Smooth muscle cell (in vitro differentiated cells): ENCODE data around the gene EVA1A. TPM values are rescaled to one million over a fixed set of nuclear protein-coding genes. Genes with fewer than 3 reads are reported as not detected.

Source experiments
- DNase-seq: peaks from one replicate; lab custom pipeline; 2025; ENCODE audit not compliant: unreplicated experiment; lab: John Stamatoyannopoulos, UW
- H2AFZ ChIP-seq: fragments of 200-600 bp; sonication (generic); 2 replicates; pipeline ENCODE4 v1.6.0; 2016; ENCODE audit warnings: antibody characterized with exemption, low read depth, mild to moderate bottlenecking
- H3F3A ChIP-seq: fragments of 200-600 bp; sonication (generic); 2 replicates; pipeline ENCODE4 v1.6.0; 2017; ENCODE audit warnings: antibody characterized with exemption, low read depth
- H3K27ac ChIP-seq: fragments of 200-600 bp; sonication (generic); 2 replicates; pipeline ENCODE4 v1.5.1; 2016; ENCODE audit warnings: low read depth, mild to moderate bottlenecking
- H3K27me3 ChIP-seq: fragments of 200-600 bp; sonication (generic); 2 replicates; pipeline ENCODE4 v1.6.1; 2016; ENCODE audit warnings: low read depth, mild to moderate bottlenecking
- H3K36me3 ChIP-seq: fragments of 200-600 bp; sonication (generic); 2 replicates; pipeline ENCODE4 v1.5.1; 2016; ENCODE audit warnings: low read depth
- H3K4me1 ChIP-seq: fragments of 200-600 bp; sonication (generic); 2 replicates; pipeline ENCODE4 v1.5.1; 2016; ENCODE audit warnings: low read depth
- H3K4me2 ChIP-seq: fragments of 200-600 bp; sonication (generic); 2 replicates; pipeline ENCODE4 v1.6.0; 2016; ENCODE audit warnings: mild to moderate bottlenecking
- H3K4me3 ChIP-seq: fragments of 200-600 bp; sonication (generic); 2 replicates; pipeline ENCODE4 v1.5.1; 2016; ENCODE audit warnings: mild to moderate bottlenecking
- H3K79me2 ChIP-seq: fragments of 200-600 bp; sonication (generic); 2 replicates; pipeline ENCODE4 v1.6.0; 2016; ENCODE audit warnings: low read depth, mild to moderate bottlenecking
- H3K9ac ChIP-seq: fragments of 200-600 bp; sonication (generic); 2 replicates; pipeline ENCODE4 v1.6.0; 2016; ENCODE audit warnings: low read depth
- H3K9me3 ChIP-seq: fragments of 200-600 bp; sonication (generic); replicated peaks from 2 replicates; pipeline ENCODE4 v1.5.1; 2016; ENCODE audit warnings: low read depth
- H4K20me1 ChIP-seq: fragments of 200-600 bp; sonication (generic); 2 replicates; pipeline ENCODE4 v1.6.0; 2016; ENCODE audit warnings: low read depth
- WGBS: methylation state at CpG from one replicate; pipeline ENCODE4 v1.1.7; 2016; ENCODE audit warnings: low lambda C conversion rate; 5-methylcytosine and 5-hydroxymethylcytosine counted together
- polyA plus RNA-seq: library from polyadenylated mRNA; unstranded; fragments of >200 nt; fragmentation: Nextera tagmentation; extraction: Ambion mirVana; gene quantifications from 2 replicates; pipeline ENCODE4 v1.2.1, GENCODE V29; 2016
- total RNA-seq: library from RNA; depleted of rRNA; stranded (reverse); fragments of >200 nt; gene quantifications from 2 replicates; pipeline ENCODE4 v1.2.3, GENCODE V29; 2014
- TF ChIP-seq, protein P1 (sequence below): fragments of 200-600 bp; sonication (generic); IDR thresholded peaks from 2 replicates; pipeline ENCODE4 v1.5.1; 2017; ENCODE audit warnings: borderline replicate concordance, mild to moderate bottlenecking, antibody characterized with exemption; ENCODE audit not compliant: insufficient read depth, poor library complexity, severe bottlenecking

Gene EVA1A
- total and polyA plus RNA-seq, 2 experiments from 2014 or later = 84.1 to 89.2 TPM

GRCh38 chr2:75549401-75550253 is 11.1 kb downstream of the EVA1A start:
- Histone ChIP-seq H3K79me2 (peaks cover 14% of the 10 kb centered on the region), H4K20me1 (peaks cover 81% of the 10 kb centered on the region), H3K4me3 (no peak overlapping the region), H3K4me2 (no peak overlapping the region), H3K36me3 (no peaks in the 10 kb centered on the region), H3K9me3 (no peaks in the 10 kb centered on the region), H3K27ac (no peak overlapping the region), H3K4me1 (no peaks in the 10 kb centered on the region), H3F3A (no peaks in the 10 kb centered on the region), H3K27me3 (no peaks in the 10 kb centered on the region), H3K9ac (no peak overlapping the region), H2AFZ (no peak overlapping the region)
- TF ChIP-seq, protein P1, sequence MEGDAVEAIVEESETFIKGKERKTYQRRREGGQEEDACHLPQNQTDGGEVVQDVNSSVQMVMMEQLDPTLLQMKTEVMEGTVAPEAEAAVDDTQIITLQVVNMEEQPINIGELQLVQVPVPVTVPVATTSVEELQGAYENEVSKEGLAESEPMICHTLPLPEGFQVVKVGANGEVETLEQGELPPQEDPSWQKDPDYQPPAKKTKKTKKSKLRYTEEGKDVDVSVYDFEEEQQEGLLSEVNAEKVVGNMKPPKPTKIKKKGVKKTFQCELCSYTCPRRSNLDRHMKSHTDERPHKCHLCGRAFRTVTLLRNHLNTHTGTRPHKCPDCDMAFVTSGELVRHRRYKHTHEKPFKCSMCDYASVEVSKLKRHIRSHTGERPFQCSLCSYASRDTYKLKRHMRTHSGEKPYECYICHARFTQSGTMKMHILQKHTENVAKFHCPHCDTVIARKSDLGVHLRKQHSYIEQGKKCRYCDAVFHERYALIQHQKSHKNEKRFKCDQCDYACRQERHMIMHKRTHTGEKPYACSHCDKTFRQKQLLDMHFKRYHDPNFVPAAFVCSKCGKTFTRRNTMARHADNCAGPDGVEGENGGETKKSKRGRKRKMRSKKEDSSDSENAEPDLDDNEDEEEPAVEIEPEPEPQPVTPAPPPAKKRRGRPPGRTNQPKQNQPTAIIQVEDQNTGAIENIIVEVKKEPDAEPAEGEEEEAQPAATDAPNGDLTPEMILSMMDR = no peak
- no peak for DNase-seq
- 88% methylated on average over 2 of the region's 2 CpGs for WGBS

GRCh38 chr2:75548036-75548573 is 12.6 kb downstream of the EVA1A start:
- no peak overlapping the region for H3K4me3 ChIP-seq
- no peaks in the 10 kb centered on the region for H3K36me3 ChIP-seq
- peak overlapping the region; percentile 65 for H3K27ac ChIP-seq
- no peak overlapping the region for H2AFZ ChIP-seq
- H3K9ac ChIP-seq = no peak overlapping the region
- no peak overlapping the region for H3K4me2 ChIP-seq
- H3F3A ChIP-seq = no peaks in the 10 kb centered on the region
- peaks cover 80% of the 10 kb centered on the region for H4K20me1 ChIP-seq
- H3K27me3 ChIP-seq = no peaks in the 10 kb centered on the region
- DNase-seq = no peak
- peaks cover 20% of the 10 kb centered on the region for H3K79me2 ChIP-seq
- WGBS = 56% methylated on average over 2 of the region's 2 CpGs
- no peaks in the 10 kb centered on the region for H3K4me1 ChIP-seq
- no peaks in the 10 kb centered on the region for H3K9me3 ChIP-seq
- TF ChIP-seq, protein P1 = no peak

DNA sequence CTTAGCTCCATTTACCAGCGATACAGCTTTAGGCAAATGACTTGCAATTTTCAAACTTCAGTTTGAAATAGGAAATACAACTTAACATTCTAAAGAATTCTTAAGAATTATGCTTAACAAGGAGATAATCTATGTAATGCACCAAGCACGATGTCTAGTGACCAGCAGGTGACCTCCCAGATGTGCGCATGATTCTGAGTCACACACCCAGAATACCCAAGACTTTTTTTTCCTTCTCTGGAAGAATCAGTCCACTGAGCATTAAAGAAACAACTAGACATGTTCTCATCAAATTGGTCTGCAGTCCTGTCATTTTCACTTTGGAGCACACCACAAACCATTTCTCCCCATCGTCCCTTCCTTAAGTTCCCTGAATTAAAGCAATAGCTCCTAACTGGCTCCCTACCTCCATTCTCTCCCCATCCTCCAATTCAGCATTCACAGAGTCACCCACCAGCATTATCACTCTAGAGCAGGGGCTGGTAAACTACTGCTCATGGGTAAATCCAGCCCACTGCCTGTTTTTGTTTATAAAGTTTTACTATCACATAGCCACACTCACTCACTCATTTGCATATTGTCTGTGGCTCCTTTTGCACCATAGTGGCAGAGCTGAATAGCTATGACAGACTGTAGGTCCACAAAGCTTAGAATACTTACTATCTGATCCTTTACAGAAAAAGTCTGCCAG is 13.2 kb downstream of the EVA1A start:
- Histone ChIP-seq H3K27ac (peak overlapping the region; percentile 65), H2AFZ (no peak overlapping the region), H3F3A (no peaks in the 10 kb centered on the region), H3K36me3 (no peaks in the 10 kb centered on the region), H3K27me3 (no peaks in the 10 kb centered on the region), H3K79me2 (peaks cover 17% of the 10 kb centered on the region), H3K9me3 (no peaks in the 10 kb centered on the region), H3K4me3 (no peak overlapping the region), H3K4me1 (no peaks in the 10 kb centered on the region), H3K4me2 (no peak overlapping the region), H4K20me1 (peaks cover 77% of the 10 kb centered on the region), H3K9ac (no peak overlapping the region)
- no peak for DNase-seq
- TF ChIP-seq, protein P1 = no peak
- 69% methylated on average over 4 of the region's 4 CpGs for WGBS
